H1 (cell line): Measurements from ENCODE around the gene SERPINA1. TPM values are rescaled to one million over a fixed set of nuclear protein-coding genes. Genes with fewer than 3 reads are reported as not detected.

Experiments used
- BACH1 ChIP-seq: IDR thresholded peaks from 2 replicates; pipeline ENCODE4 v1.6.1; 2012; ENCODE audit warnings: low read length, improper control_type of control experiment
- EP300 ChIP-seq, 2 experiments: IDR thresholded peaks; 1 replicate in 1 of 2; 2 replicates in 1 of 2; pipeline ENCODE4 v1.6.1; 2011 to 2012; ENCODE audit warnings: low read depth in 2 of 2, low read length in 2 of 2, mild to moderate bottlenecking in 2 of 2, borderline replicate concordance in 1 of 2, inconsistent platforms in 1 of 2, moderate library complexity in 1 of 2
- KDM5A ChIP-seq: fragments of 200-600 bp; IDR thresholded peaks from 2 replicates; pipeline ENCODE4 v1.7.1; 2012; ENCODE audit warnings: mild to moderate bottlenecking, low read length, inconsistent platforms, mixed read lengths
- MAFK ChIP-seq: IDR thresholded peaks from 2 replicates; pipeline ENCODE4 v1.6.1; 2012; ENCODE audit warnings: low read depth, mild to moderate bottlenecking, improper control_type of control experiment, low read length
- POU5F1 ChIP-seq: IDR thresholded peaks from 2 replicates; pipeline ENCODE4 v1.6.1; 2011; ENCODE audit warnings: low read depth, mild to moderate bottlenecking, low read length, moderate library complexity
- RAD21 ChIP-seq, 2 experiments: IDR thresholded peaks in 1 of 2; conservative IDR thresholded peaks in 1 of 2; 2 replicates each; pipeline ENCODE4 v1.6.1; 2011; ENCODE audit warnings: low read depth in 2 of 2, low read length in 2 of 2, improper control_type of control experiment in 1 of 2, inconsistent platforms in 1 of 2, mild to moderate bottlenecking in 1 of 2, moderate library complexity in 1 of 2
- SIN3A ChIP-seq, 2 experiments: IDR thresholded peaks in 1 of 2; conservative IDR thresholded peaks in 1 of 2; 2 replicates each; pipeline ENCODE4 v1.6.1; 2011 to 2012; ENCODE audit warnings: low read length in 2 of 2, improper control_type of control experiment in 1 of 2, low read depth in 1 of 2, mild to moderate bottlenecking in 1 of 2
- SIX5 ChIP-seq: IDR thresholded peaks from 2 replicates; pipeline ENCODE4 v1.6.1; 2011; ENCODE audit warnings: mild to moderate bottlenecking, low read depth, low read length
- TEAD4 ChIP-seq: IDR thresholded peaks from 2 replicates; pipeline ENCODE4 v1.6.1; 2012; ENCODE audit warnings: low read depth, low read length, inconsistent platforms, mixed read lengths
- polyA plus RNA-seq, 7 experiments: library from polyadenylated mRNA; depleted of rRNA in 3 of 7; stranded (reverse) in 5 of 7; unstranded in 2 of 7; fragments of >200 nt in 5 of 7; fragments of 200-250 nt in 2 of 7; gene quantifications; 1 replicate in 5 of 7; 2 replicates in 1 of 7; 4 replicates in 1 of 7; pipeline versions ENCODE4 v1.2.1 to v1.2.3, GENCODE V29; 2011 to 2013; ENCODE audit warnings: missing spikeins in 2 of 7, mixed read lengths in 2 of 7
- total RNA-seq: library from RNA; stranded (reverse); fragmentation: NEBNext Ultra II Directional; extraction: Animal tissue kit (Norgen Biotek cat#: 25700); gene quantifications from 2 replicates; pipeline ENCODE4 v1.2.1, GENCODE V29; 2021

SERPINA1 gene
- total and polyA plus RNA-seq, 2 of the 8 experiments (the other 6 are each of a cell fraction or from before 2014, with no cell fraction given), result 0.08 TPM; not detected in 1

- TF ChIP-seq RAD21 (IDR thresholded peaks at IDR 0.05 in 1 of 2, conservative IDR thresholded peaks at IDR 0.05 in 1 of 2; ENCODE audit: low read depth in 2 of 2, low read length in 2 of 2), result no peak
- TF ChIP-seq MAFK, result no peak
- no peak for TF ChIP-seq SIN3A (conservative IDR thresholded peaks at IDR 0.05 in 1 of 2, IDR thresholded peaks at IDR 0.05 in 1 of 2; ENCODE audit: low read depth in 1 of 2, low read length in 2 of 2)
- TF ChIP-seq POU5F1, result no peak
- TF ChIP-seq BACH1, result no peak
- no peak for TF ChIP-seq KDM5A
- no peak for TF ChIP-seq TEAD4
- no peak for TF ChIP-seq SIX5
- TF ChIP-seq EP300 (IDR thresholded peaks at IDR 0.05; ENCODE audit: borderline replicate concordance in 1 of 2, low read depth in 2 of 2, low read length in 2 of 2), result no peak
These were observed at the start of gene SERPINA1 (continued) for GRCh38 chr14:94388384-94389103.
